ENCODE results near the gene PSME4. TPM values are rescaled to one million over a fixed set of nuclear protein-coding genes. Genes with fewer than 3 reads are reported as not detected.

PSME4 gene
- polyA plus RNA-seq, 1 donor from 2014 or later = 23.4 TPM

GRCh38 chr2:53865962-53866361, 104.8 kb downstream of the PSME4 start:
- Histone ChIP-seq H3K9ac (ENCODE audit: low read length) (no peak overlapping the region), H4K20me1 (ENCODE audit: insufficient read depth) (no peaks in the 10 kb centered on the region)

DNA sequence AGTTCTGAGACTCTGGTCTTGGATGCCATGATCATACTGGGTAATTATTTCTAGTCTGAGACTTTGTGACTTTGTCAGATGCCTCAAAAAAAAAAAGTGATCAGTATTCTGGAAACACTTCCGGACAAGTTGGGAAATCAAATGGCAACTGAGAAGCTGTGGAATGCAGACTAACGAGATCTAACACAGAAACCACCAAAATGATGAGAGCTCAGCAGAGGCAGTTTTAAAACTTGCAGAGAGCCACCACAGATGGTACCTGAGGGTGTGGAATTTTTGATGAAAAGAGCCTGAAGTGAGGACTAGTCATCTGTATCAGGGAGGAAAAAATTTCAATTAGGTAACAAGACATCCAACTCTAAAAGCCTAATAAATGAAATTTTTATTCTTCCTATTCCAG, 105.5 kb downstream of the PSME4 start:
- no peak overlapping the region for H3K4me3 ChIP-seq (ENCODE audit: low read length)
- H3K9me3 ChIP-seq (ENCODE audit: low read length) = no peaks in the 10 kb centered on the region
- no peaks in the 10 kb centered on the region for H3K9me2 ChIP-seq (ENCODE audit: insufficient read depth, low read length)
- H3K79me2 ChIP-seq (replicated peaks; ENCODE audit: insufficient read depth, low read length) = no peaks in the 10 kb centered on the region
- TF ChIP-seq REST (IDR thresholded peaks at IDR 0.05; ENCODE audit: borderline replicate concordance) = no peak
- H3K36me3 ChIP-seq (ENCODE audit: insufficient read depth, low read length) = peaks cover 7% of the 10 kb centered on the region
- H3F3A ChIP-seq (ENCODE audit: insufficient read depth, low read length, poor library complexity, severe bottlenecking) = no peaks in the 10 kb centered on the region
- no peaks in the 10 kb centered on the region for H3K27me3 ChIP-seq (ENCODE audit: insufficient read depth, low read depth, low read length)
- no peak overlapping the region for H2AFZ ChIP-seq (ENCODE audit: low read depth, low read length)
- no peak overlapping the region for H3K27ac ChIP-seq (ENCODE audit: low read length)
- no peaks in the 10 kb centered on the region for H4K20me1 ChIP-seq (ENCODE audit: insufficient read depth)
- H3K9ac ChIP-seq (ENCODE audit: low read length) = no peak overlapping the region
- no peak overlapping the region for H3K4me2 ChIP-seq (ENCODE audit: low read length)

More at GRCh38 chr2:53865962-53866361, 104.8 kb downstream of the PSME4 start:
- no peak for TF ChIP-seq POLR2AphosphoS5 (IDR thresholded peaks at IDR 0.05)
- TF ChIP-seq EP300 (conservative IDR thresholded peaks at IDR 0.05; ENCODE audit: poor library complexity, severe bottlenecking) = no peak
- Histone ChIP-seq H3K9me3 (ENCODE audit: low read length) (no peaks in the 10 kb centered on the region), H3F3A (ENCODE audit: insufficient read depth, low read length, poor library complexity, severe bottlenecking) (no peaks in the 10 kb centered on the region), H3K4me3 (ENCODE audit: low read length) (no peak overlapping the region), H3K9me2 (ENCODE audit: insufficient read depth, low read length) (no peaks in the 10 kb centered on the region), H3K27ac (ENCODE audit: low read length) (no peak overlapping the region), H3K36me3 (ENCODE audit: insufficient read depth, low read length) (peaks cover 7% of the 10 kb centered on the region), H3K27me3 (ENCODE audit: insufficient read depth, low read depth, low read length) (no peaks in the 10 kb centered on the region), H2AFZ (ENCODE audit: low read depth, low read length) (no peak overlapping the region), H3K79me2 (replicated peaks; ENCODE audit: insufficient read depth, low read length) (no peaks in the 10 kb centered on the region), H3K4me2 (ENCODE audit: low read length) (no peak overlapping the region)

- H3K27me3 ChIP-seq (ENCODE audit: insufficient read depth, low read depth, low read length) = no peaks in the 10 kb centered on the region
- TF ChIP-seq CTCF (IDR thresholded peaks at IDR 0.05; ENCODE audit: poor library complexity, severe bottlenecking) (no peak), SMC3 (conservative IDR thresholded peaks at IDR 0.05; ENCODE audit: poor library complexity) (no peak), REST (IDR thresholded peaks at IDR 0.05; ENCODE audit: borderline replicate concordance) (no peak), POLR2AphosphoS5 (IDR thresholded peaks at IDR 0.05) (no peak), TAF1 (IDR thresholded peaks at IDR 0.05; ENCODE audit: low read depth) (no peak), EZH2 (IDR thresholded peaks at IDR 0.05; ENCODE audit: borderline replicate concordance, insufficient read depth, low read length, poor library complexity, severe bottlenecking) (no peak), MXI1 (conservative IDR thresholded peaks at IDR 0.05; ENCODE audit: poor library complexity, severe bottlenecking) (no peak), RAD21 (conservative IDR thresholded peaks at IDR 0.05) (no peak)
- no peaks in the 10 kb centered on the region for H3K79me2 ChIP-seq (replicated peaks; ENCODE audit: insufficient read depth, low read length)
- no peaks in the 10 kb centered on the region for H3K9me2 ChIP-seq (ENCODE audit: insufficient read depth, low read length)
- no peaks in the 10 kb centered on the region for H3K9me3 ChIP-seq (ENCODE audit: low read length)
- H3K4me2 ChIP-seq (ENCODE audit: low read length) = no peak overlapping the region
- no peak overlapping the region for H3K27ac ChIP-seq (ENCODE audit: low read length)
- H3K36me3 ChIP-seq (ENCODE audit: insufficient read depth, low read length) = peaks cover 7% of the 10 kb centered on the region
- no peaks in the 10 kb centered on the region for H3F3A ChIP-seq (ENCODE audit: insufficient read depth, low read length, poor library complexity, severe bottlenecking)
- H4K20me1 ChIP-seq (ENCODE audit: insufficient read depth) = no peaks in the 10 kb centered on the region
- no peak overlapping the region for H3K9ac ChIP-seq (ENCODE audit: low read length)
- no peak overlapping the region for H2AFZ ChIP-seq (ENCODE audit: low read depth, low read length)
- H3K4me3 ChIP-seq (ENCODE audit: low read length) = no peak overlapping the region
Observed at GRCh38 chr2:53863538-53864227, 107.1 kb downstream of the PSME4 start.

Data from neural cell (in vitro differentiated cells).